Hepatocyte (in vitro differentiated cells): ENCODE measurements around the gene STX8.
A peak's percentile ranks its signal among the peaks of the same experiment; 100 is the strongest.
"Not testable (repeated sequence)": the region's sequence is repeated elsewhere in the genome, so short reads cannot be mapped to it uniquely, and the experiment has no call there.

Experiments used
- EZH2 ChIP-seq: fragments of 200-600 bp; sonication (generic); IDR thresholded peaks from 2 replicates; pipeline ENCODE4 v1.6.1; 2016; ENCODE audit warnings: antibody characterized with exemption, mild to moderate bottlenecking, borderline replicate concordance
- TF ChIP-seq, protein P1 (sequence below): fragments of 200-600 bp; sonication (generic); IDR thresholded peaks from 2 replicates; pipeline ENCODE4 v1.5.1; 2016; ENCODE audit warnings: antibody characterized with exemption, mild to moderate bottlenecking; ENCODE audit not compliant: poor library complexity

GRCh38 chr17:9554715-9555114, 20.9 kb downstream of the STX8 start:
- TF ChIP-seq, protein P1, sequence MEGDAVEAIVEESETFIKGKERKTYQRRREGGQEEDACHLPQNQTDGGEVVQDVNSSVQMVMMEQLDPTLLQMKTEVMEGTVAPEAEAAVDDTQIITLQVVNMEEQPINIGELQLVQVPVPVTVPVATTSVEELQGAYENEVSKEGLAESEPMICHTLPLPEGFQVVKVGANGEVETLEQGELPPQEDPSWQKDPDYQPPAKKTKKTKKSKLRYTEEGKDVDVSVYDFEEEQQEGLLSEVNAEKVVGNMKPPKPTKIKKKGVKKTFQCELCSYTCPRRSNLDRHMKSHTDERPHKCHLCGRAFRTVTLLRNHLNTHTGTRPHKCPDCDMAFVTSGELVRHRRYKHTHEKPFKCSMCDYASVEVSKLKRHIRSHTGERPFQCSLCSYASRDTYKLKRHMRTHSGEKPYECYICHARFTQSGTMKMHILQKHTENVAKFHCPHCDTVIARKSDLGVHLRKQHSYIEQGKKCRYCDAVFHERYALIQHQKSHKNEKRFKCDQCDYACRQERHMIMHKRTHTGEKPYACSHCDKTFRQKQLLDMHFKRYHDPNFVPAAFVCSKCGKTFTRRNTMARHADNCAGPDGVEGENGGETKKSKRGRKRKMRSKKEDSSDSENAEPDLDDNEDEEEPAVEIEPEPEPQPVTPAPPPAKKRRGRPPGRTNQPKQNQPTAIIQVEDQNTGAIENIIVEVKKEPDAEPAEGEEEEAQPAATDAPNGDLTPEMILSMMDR = peak; percentile 35
- not testable (repeated sequence) for TF ChIP-seq EZH2
